Ammon's horn (tissue), 1 donor: Measurements from ENCODE around the gene NEURL1.
"Not testable (repeated sequence)": the region's sequence is repeated elsewhere in the genome, so short reads cannot be mapped to it uniquely, and the experiment has no call there.

Experiments used
- DNase-seq: peaks from one replicate; pipeline ENCODE4 v3.0.0-alpha.2; 2016; ENCODE audit warnings: low spot score

The NEURL1 gene

DNA sequence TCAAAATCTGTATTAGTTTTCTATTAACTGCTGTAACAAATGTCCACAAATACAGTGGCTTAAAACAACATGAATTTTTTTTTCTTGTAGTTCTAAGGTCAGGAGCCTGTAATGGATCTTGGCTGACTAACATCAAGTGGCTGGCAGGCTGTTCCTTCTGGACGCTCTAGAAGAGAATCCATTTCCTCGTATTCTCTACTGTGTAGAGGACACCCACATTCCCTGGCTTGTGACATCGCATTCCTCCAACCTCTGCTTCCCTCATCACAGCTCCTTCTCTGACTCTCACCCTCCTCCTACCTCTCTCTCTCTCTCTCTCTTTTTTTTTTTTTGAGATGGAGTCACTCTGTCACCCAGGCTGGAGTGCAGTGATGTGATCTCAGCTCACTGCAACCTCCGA lies 30.0 kb upstream of the NEURL1 start:
- DNase-seq, result no peak

DNA sequence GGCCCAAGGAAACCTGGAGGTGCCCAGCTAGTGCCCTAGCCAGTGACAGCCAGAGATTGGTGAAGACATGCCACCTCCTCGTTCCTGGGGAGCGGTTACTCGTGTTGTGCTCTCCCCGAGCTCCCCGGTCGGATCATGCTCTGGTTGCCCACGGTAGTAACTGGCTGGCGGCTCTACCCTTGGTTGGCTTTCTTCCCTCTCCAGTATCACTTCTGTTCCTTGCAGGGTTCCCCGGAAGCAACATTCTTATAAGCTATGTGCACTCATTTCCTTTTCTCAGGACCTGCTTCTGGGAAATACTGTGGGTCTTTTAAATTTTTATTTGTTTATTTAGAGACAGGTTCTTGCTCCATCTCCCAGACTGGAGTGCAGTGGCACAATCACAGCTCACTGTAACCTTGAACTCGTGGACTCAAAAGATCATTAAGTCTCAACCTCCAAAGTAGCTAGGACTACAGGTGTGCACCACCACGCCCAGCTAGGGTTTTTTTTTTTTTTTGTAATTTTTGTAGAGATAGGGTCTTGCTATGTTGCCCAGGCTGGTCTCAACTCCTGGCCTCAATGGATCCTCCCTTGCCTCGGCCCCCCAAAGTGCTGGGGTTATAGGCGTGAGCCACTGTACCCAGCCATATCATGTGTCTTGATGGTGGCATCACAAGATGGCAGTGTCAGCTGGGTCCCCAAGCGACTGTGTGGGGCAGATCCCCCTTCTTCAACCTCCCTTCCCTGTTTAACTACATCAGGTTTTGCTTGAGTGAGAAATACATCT lies 27.9 kb upstream of the NEURL1 start:
- DNase-seq, result no peak

DNA sequence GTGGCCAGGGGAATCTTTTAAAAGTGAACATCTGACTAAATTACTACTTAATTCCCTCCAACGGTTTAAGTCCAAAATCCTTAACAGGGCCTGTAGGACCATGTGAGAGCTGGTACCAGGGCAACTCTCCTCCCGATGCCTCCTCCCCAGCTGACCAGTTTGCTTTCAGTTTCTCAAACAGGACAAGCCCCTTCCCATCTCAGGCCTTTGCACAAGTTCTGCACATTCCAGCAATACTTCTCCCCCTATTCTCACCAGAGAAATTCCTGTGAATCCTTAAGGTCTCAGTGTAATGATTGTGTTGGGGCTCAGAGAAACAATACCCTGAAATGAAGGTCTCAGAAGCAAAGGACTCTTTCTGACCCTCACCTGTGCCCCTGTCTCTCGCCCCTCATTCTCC lies 26.8 kb upstream of the NEURL1 start:
- no peak for DNase-seq

DNA sequence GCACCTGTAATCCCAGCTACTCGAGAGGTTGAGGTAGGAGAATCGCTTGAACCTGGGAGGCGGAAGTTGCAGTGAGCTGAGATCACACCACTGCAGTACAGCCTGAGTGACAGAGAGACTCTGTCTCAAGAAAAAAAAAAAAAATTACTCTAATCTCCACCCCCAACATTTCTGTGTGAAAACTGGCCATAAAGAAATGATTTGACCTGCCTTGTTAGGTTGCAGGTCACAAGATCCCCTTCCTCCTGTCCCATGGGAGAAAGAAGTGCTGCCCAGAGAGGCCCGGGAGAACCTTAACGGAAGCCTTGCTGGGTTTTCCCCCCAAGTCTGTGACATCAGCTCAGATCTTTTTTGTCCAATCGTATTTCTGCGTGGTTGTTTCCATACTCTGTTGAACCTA lies 26.1 kb upstream of the NEURL1 start:
- no peak for DNase-seq

DNA sequence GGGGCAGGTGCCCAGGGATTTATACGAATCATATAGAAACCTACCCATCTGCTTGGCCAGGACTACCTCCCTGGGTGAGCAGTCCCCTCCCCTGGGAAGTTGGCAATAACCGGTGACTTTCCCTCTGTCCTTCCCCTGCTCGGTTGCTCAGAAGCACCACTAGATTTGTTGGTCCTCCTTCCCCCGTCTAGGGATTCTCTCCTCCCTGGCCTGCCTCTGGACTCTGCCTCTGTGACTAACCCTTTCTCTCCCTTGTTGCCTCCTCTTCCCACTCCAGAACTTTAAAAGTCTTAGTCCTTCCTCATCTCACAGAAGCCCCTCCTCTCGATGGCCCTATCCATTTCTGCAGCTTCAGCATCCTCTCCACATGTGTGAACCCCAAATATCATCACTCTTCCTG lies 24.3 kb upstream of the NEURL1 start:
- DNase-seq, result no peak

- DNase-seq, result no peak
Observed at GRCh38 chr10:103470761-103471653, 22.5 kb upstream of the NEURL1 start.

GRCh38 chr10:103472005-103472404 lies 21.5 kb upstream of the NEURL1 start:
- DNase-seq, result no peak

- no peak for DNase-seq
Observed at GRCh38 chr10:103473261-103473671, 20.2 kb upstream of the NEURL1 start.

DNA sequence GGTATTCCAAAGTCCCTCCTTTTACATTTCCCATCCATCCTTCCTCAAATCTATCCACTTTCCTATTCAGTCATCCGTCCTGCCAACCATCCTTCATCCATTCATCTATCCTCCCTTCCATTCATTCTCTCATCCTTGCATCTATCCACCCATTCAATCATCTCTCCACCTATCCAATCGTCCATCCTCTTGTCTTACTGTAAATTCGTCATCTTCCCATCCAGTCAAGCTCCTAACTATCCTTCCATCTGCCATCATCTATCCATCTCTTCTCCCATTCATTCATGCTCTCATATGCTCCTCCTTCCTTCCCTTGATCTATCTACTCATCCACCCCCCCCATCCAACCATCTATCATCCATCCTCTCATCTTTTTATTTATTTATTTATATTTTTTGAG lies 19.4 kb upstream of the NEURL1 start:
- no peak for DNase-seq

DNA sequence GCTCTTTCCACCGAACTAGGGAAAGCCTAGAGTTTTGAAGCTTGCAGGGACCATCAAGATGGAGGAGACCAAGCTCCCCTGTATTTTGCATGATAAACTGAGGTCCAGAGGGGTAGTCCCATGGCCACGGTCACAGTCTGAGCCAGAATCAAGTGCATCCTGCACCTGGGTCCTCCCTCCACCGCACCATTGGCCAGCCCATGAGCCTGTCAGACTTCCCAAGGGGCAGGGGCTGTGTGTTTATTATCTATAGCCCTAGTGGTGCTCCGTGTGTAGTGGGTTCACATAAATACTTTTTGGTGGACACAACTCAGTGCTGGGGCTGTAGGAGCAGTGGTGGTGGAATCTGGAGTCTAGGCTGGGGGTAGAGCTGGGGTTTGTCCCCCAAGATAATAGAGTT lies 18.1 kb upstream of the NEURL1 start:
- DNase-seq, result no peak

- no peak for DNase-seq
Observed at GRCh38 chr10:103476046-103476768, 17.3 kb upstream of the NEURL1 start.

GRCh38 chr10:103478671-103479070 lies 14.8 kb upstream of the NEURL1 start:
- no peak for DNase-seq

- DNase-seq, result no peak
Observed at GRCh38 chr10:103479135-103479534, 14.4 kb upstream of the NEURL1 start, which contains the start of gene CALHM3. TSS of gene CALHM3 (minus strand) at chr10:103479240. CDS start at chr10:103479032, 208 bp downstream.

DNA sequence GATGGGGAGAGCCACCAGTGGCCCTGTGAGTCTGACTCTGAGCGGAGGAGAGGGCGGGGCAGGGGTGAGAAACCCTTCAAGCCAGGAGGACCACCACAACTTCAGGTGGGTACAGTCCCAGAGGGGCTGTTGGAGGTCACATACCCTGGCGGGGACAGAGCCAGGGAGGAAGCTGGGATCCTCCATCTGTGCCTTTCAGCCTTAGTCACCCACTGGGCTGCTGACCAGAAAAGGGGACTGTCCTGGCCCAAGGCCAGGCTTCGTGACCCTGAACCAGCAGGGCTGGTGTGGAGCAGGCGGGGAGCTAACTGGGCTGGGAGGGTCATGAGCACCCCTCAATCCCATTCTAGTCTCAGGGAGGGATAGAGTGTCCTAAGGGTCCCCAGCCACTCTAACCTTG lies 13.0 kb upstream of the NEURL1 start:
- DNase-seq, result no peak

GRCh38 chr10:103481974-103482531 lies 11.5 kb upstream of the NEURL1 start:
- peak; percentile 62 for DNase-seq

GRCh38 chr10:103486635-103487409 lies 6.7 kb upstream of the NEURL1 start:
- not testable (repeated sequence) for DNase-seq

- no peak for DNase-seq
Observed at GRCh38 chr10:103487410-103487708, 6.1 kb upstream of the NEURL1 start.

- no peak for DNase-seq
Observed at GRCh38 chr10:103490986-103491314, 2.6 kb upstream of the NEURL1 start.

GRCh38 chr10:103491729-103492364 lies 1.7 kb upstream of the NEURL1 start:
- DNase-seq, result no peak

DNA sequence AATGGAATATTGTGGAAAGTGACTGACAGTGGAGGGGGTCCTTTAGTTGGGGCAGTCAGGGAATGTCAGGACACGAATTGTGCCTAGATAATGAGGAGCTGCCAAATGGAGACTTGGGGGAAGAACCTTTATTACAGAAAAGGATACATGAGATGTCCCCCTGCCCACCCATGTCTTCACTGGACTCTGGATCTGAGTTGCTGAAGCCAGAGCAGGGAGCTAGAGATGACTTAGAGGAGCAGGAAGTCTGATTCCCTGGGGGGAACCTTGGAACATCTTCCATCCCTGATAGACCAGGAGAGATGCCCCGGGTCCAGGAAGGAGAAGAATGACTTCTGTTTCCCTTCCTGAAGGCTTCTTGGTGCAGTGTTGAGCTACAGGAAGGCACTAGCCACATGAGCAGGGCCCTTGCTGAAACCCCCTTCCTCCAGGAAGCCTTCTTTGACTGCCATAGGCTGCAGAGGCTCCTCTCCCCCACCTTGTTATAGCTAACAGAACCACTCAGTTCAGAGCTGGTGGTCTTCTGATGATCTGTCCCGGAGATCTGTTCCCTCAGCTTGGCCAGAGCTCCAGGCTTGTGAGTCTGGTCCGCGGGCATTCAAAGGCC lies 747 bp upstream of the NEURL1 start:
- no peak for DNase-seq
